Stimulated activated effector memory CD8-positive, alpha-beta T cell treated with anti-CD3 and anti-CD28 coated beads, Interleukin-12 subunit alpha, Interleukin-12 subunit beta, amount 100 ng/mL, for 72 hours (primary cell): ENCODE data around the gene PAWR.
"Not testable (repeated sequence)": the region's sequence is repeated elsewhere in the genome, so short reads cannot be mapped to it uniquely, and the experiment has no call there.

Source experiments
- ATAC-seq: fragments of 150-1000 bp; cut with Tn5 transposase; 2 replicates; pipeline ENCODE4 v1.10.0; 2021
- DNase-seq, 2 donors: peaks; one replicate each; pipeline ENCODE4 v3.0.0; 2021 to 2022; ENCODE audit warnings: low spot score in 2 of 2
- H3K27ac Mint-ChIP-seq: one replicate; pipeline ENCODE4 v1.8.0; 2022; ENCODE audit warnings: mild to moderate bottlenecking, mixed read lengths
- H3K36me3 Mint-ChIP-seq: one replicate; pipeline ENCODE4 v1.8.0; 2022; ENCODE audit warnings: mild to moderate bottlenecking, mixed read lengths
- H3K4me1 Mint-ChIP-seq: one replicate; pipeline ENCODE4 v1.8.0; 2022; ENCODE audit warnings: mixed read lengths
- H3K4me3 Mint-ChIP-seq: one replicate; pipeline ENCODE4 v1.8.0; 2022; ENCODE audit warnings: mild to moderate bottlenecking, mixed read lengths
- H3K9me3 Mint-ChIP-seq: one replicate; pipeline ENCODE4 v1.8.0; 2022; ENCODE audit warnings: mixed read lengths

The PAWR gene

GRCh38 chr12:79668113-79668512 is 22.7 kb downstream of the PAWR start:
- no peaks in the 10 kb centered on the region for H3K36me3 Mint-ChIP-seq
- no peak for DNase-seq
- H3K9me3 Mint-ChIP-seq = peaks cover 6% of the 10 kb centered on the region
- H3K4me1 Mint-ChIP-seq = no peaks in the 10 kb centered on the region
- H3K4me3 Mint-ChIP-seq = no peak overlapping the region
- no peak overlapping the region for H3K27ac Mint-ChIP-seq
- ATAC-seq = no peak

- Mint-ChIP-seq H3K36me3 (no peaks in the 10 kb centered on the region), H3K27ac (no peak overlapping the region), H3K4me3 (no peak overlapping the region), H3K9me3 (no peaks in the 10 kb centered on the region), H3K4me1 (no peaks in the 10 kb centered on the region)
- DNase-seq = no peak
- no peak for ATAC-seq
Measured at GRCh38 chr12:79665212-79665887, 25.4 kb downstream of the PAWR start.

GRCh38 chr12:79664518-79664917 is 26.2 kb downstream of the PAWR start:
- H3K27ac Mint-ChIP-seq = no peak overlapping the region
- H3K4me1 Mint-ChIP-seq = no peaks in the 10 kb centered on the region
- DNase-seq = no peak
- no peak for ATAC-seq
- no peaks in the 10 kb centered on the region for H3K9me3 Mint-ChIP-seq
- no peak overlapping the region for H3K4me3 Mint-ChIP-seq
- H3K36me3 Mint-ChIP-seq = no peaks in the 10 kb centered on the region

- ATAC-seq (no peak), DNase-seq (no peak)
- H3K36me3 Mint-ChIP-seq = peaks cover 3% of the 10 kb centered on the region
- no peak overlapping the region for H3K4me3 Mint-ChIP-seq
- H3K9me3 Mint-ChIP-seq = no peaks in the 10 kb centered on the region
- H3K4me1 Mint-ChIP-seq = no peaks in the 10 kb centered on the region
- no peak overlapping the region for H3K27ac Mint-ChIP-seq
Measured at GRCh38 chr12:79662046-79662811, 28.5 kb downstream of the PAWR start.

GRCh38 chr12:79661629-79662028 is 29.1 kb downstream of the PAWR start:
- Mint-ChIP-seq H3K4me1 (no peaks in the 10 kb centered on the region), H3K4me3 (no peak overlapping the region), H3K27ac (no peak overlapping the region), H3K9me3 (no peaks in the 10 kb centered on the region), H3K36me3 (peaks cover 5% of the 10 kb centered on the region)
- DNase-seq (no peak), ATAC-seq (no peak)

GRCh38 chr12:79659961-79660431 is 30.8 kb downstream of the PAWR start:
- no peak overlapping the region for H3K27ac Mint-ChIP-seq
- ATAC-seq (no peak), DNase-seq (no peak)
- peaks cover 5% of the 10 kb centered on the region for H3K36me3 Mint-ChIP-seq
- H3K4me1 Mint-ChIP-seq = no peaks in the 10 kb centered on the region
- H3K9me3 Mint-ChIP-seq = no peaks in the 10 kb centered on the region
- H3K4me3 Mint-ChIP-seq = no peak overlapping the region

- H3K4me3 Mint-ChIP-seq = no peak overlapping the region
- peaks cover 5% of the 10 kb centered on the region for H3K36me3 Mint-ChIP-seq
- no peaks in the 10 kb centered on the region for H3K4me1 Mint-ChIP-seq
- ATAC-seq (no peak), DNase-seq (no peak)
- H3K27ac Mint-ChIP-seq = no peak overlapping the region
- H3K9me3 Mint-ChIP-seq = no peaks in the 10 kb centered on the region
Measured at GRCh38 chr12:79658221-79658620, 32.5 kb downstream of the PAWR start.

GRCh38 chr12:79657136-79657535 is 33.6 kb downstream of the PAWR start:
- Mint-ChIP-seq H3K27ac (no peak overlapping the region), H3K36me3 (peaks cover 5% of the 10 kb centered on the region), H3K4me3 (no peak overlapping the region), H3K4me1 (no peaks in the 10 kb centered on the region), H3K9me3 (no peaks in the 10 kb centered on the region)
- DNase-seq = no peak
- no peak for ATAC-seq

- Mint-ChIP-seq H3K4me3 (no peak overlapping the region), H3K9me3 (no peaks in the 10 kb centered on the region), H3K4me1 (no peaks in the 10 kb centered on the region), H3K36me3 (peaks cover 5% of the 10 kb centered on the region), H3K27ac (no peak overlapping the region)
- DNase-seq (no peak), ATAC-seq (no peak)
Measured at GRCh38 chr12:79655036-79655435, 35.7 kb downstream of the PAWR start.

GRCh38 chr12:79652521-79652920 is 38.2 kb downstream of the PAWR start:
- DNase-seq (no peak), ATAC-seq (no peak)
- Mint-ChIP-seq H3K27ac (no peak overlapping the region), H3K4me1 (no peaks in the 10 kb centered on the region), H3K4me3 (no peak overlapping the region), H3K36me3 (peaks cover 4% of the 10 kb centered on the region), H3K9me3 (no peaks in the 10 kb centered on the region)

- Mint-ChIP-seq H3K36me3 (no peaks in the 10 kb centered on the region), H3K4me3 (no peak overlapping the region), H3K27ac (no peak overlapping the region), H3K4me1 (no peaks in the 10 kb centered on the region), H3K9me3 (no peaks in the 10 kb centered on the region)
- DNase-seq (no peak), ATAC-seq (no peak)
Measured at GRCh38 chr12:79650440-79650839, 40.3 kb downstream of the PAWR start.

- no peak for ATAC-seq
- H3K4me1 Mint-ChIP-seq = no peaks in the 10 kb centered on the region
- H3K9me3 Mint-ChIP-seq = no peaks in the 10 kb centered on the region
- H3K4me3 Mint-ChIP-seq = no peak overlapping the region
- H3K27ac Mint-ChIP-seq = no peak overlapping the region
- no peaks in the 10 kb centered on the region for H3K36me3 Mint-ChIP-seq
- DNase-seq = no peak
Measured at GRCh38 chr12:79648881-79649280, 41.9 kb downstream of the PAWR start.

GRCh38 chr12:79646843-79647242 is 43.9 kb downstream of the PAWR start:
- not testable (repeated sequence) for H3K9me3 Mint-ChIP-seq, H3K4me3 Mint-ChIP-seq, ATAC-seq, H3K4me1 Mint-ChIP-seq, DNase-seq, H3K27ac Mint-ChIP-seq, H3K36me3 Mint-ChIP-seq

- DNase-seq = no peak
- no peaks in the 10 kb centered on the region for H3K4me1 Mint-ChIP-seq
- H3K27ac Mint-ChIP-seq = no peak overlapping the region
- no peaks in the 10 kb centered on the region for H3K9me3 Mint-ChIP-seq
- no peak overlapping the region for H3K4me3 Mint-ChIP-seq
- H3K36me3 Mint-ChIP-seq = no peaks in the 10 kb centered on the region
- ATAC-seq = no peak
Measured at GRCh38 chr12:79645235-79645630, 45.5 kb downstream of the PAWR start.

- no peaks in the 10 kb centered on the region for H3K4me1 Mint-ChIP-seq
- no peak overlapping the region for H3K4me3 Mint-ChIP-seq
- no peak for ATAC-seq
- no peak for DNase-seq
- no peak overlapping the region for H3K27ac Mint-ChIP-seq
- no peaks in the 10 kb centered on the region for H3K36me3 Mint-ChIP-seq
- H3K9me3 Mint-ChIP-seq = no peaks in the 10 kb centered on the region
Measured at GRCh38 chr12:79644274-79645234, 46.2 kb downstream of the PAWR start.
